HepG2 (cell line): ENCODE measurements around the gene IGFALS. TPM values are rescaled to one million over a fixed set of nuclear protein-coding genes. Genes with fewer than 3 reads are reported as not detected.

Experiments used
- HOXA5 ChIP-seq: sonication (generic); formaldehyde crosslinking; IDR thresholded peaks from 2 replicates; pipeline ENCODE4 v1.4.0; 2020; ENCODE audit warnings: missing genetic modification reagents
- KLF11 ChIP-seq: IDR thresholded peaks from 2 replicates; pipeline ENCODE4 v1.6.1; 2016; ENCODE audit warnings: missing compliant biosample characterization
- KLF15 ChIP-seq: sonication (generic); formaldehyde crosslinking; IDR thresholded peaks from 2 replicates; pipeline ENCODE4 v1.8.1; 2023; ENCODE audit warnings: borderline replicate concordance, mild to moderate bottlenecking, inconsistent platforms, missing genetic modification reagents, mixed read lengths
- MIXL1 ChIP-seq: IDR thresholded peaks from 2 replicates; pipeline ENCODE4 v1.6.1; 2016
- XRCC5 ChIP-seq: fragments of 200-400 bp; formaldehyde crosslinking; optimal IDR thresholded peaks from 2 replicates; pipeline ENCODE3; 2017; ENCODE audit warnings: mild to moderate bottlenecking, low read length
- ZBTB7A ChIP-seq: sonication (generic); formaldehyde crosslinking; IDR thresholded peaks from 2 replicates; pipeline ENCODE4 v1.8.0; 2022; ENCODE audit warnings: mild to moderate bottlenecking, missing genetic modification reagents
- ZNF33A ChIP-seq: sonication (generic); formaldehyde crosslinking; IDR thresholded peaks from 2 replicates; pipeline ENCODE4 v1.5.1; 2020; ENCODE audit warnings: missing genetic modification reagents, mild to moderate bottlenecking, moderate library complexity, borderline replicate concordance
- ZNF510 ChIP-seq: sonication (generic); formaldehyde crosslinking; IDR thresholded peaks from 2 replicates; pipeline ENCODE4 v1.4.0; 2020; ENCODE audit warnings: low read depth, mild to moderate bottlenecking, missing genetic modification reagents
- ZNF749 ChIP-seq: sonication (generic); formaldehyde crosslinking; IDR thresholded peaks from 2 replicates; pipeline ENCODE4 v1.8.0; 2022; ENCODE audit warnings: mild to moderate bottlenecking, missing genetic modification reagents, moderate library complexity, borderline replicate concordance
- ZNF768 ChIP-seq: sonication (generic); formaldehyde crosslinking; IDR thresholded peaks from 2 replicates; pipeline ENCODE4 v1.4.0; 2020; ENCODE audit warnings: missing genetic modification reagents
- ZNF878 ChIP-seq: sonication (generic); formaldehyde crosslinking; IDR thresholded peaks from 2 replicates; pipeline ENCODE4 v1.8.1; 2023; ENCODE audit warnings: mild to moderate bottlenecking, missing genetic modification reagents, moderate library complexity
- ZSCAN20 ChIP-seq: sonication (generic); formaldehyde crosslinking; IDR thresholded peaks from 2 replicates; pipeline ENCODE4 v1.4.0; 2020; ENCODE audit warnings: missing genetic modification reagents, mild to moderate bottlenecking, borderline replicate concordance
- polyA plus RNA-seq, 8 experiments: library from polyadenylated mRNA; depleted of rRNA in 3 of 8; stranded (reverse) in 7 of 8; unstranded in 1 of 8; fragments of >200 nt; fragmentation: Illumina TruSeq in 4 of 8; extraction: Trizol in 4 of 8; gene quantifications; 2 replicates each; pipeline versions ENCODE4 v1.2.1 to v1.2.3, GENCODE V29; 2011 to 2016; ENCODE audit warnings: low read depth in 4 of 8, missing spikeins in 1 of 8, mixed read lengths in 1 of 8; ENCODE audit not compliant: insufficient read depth in 1 of 8
- total RNA-seq, 5 experiments: library from RNA; depleted of rRNA; stranded (reverse); fragments of >200 nt; fragmentation: Illumina TruSeq; extraction: Trizol; gene quantifications; 2 replicates each; pipeline ENCODE4 v1.2.3, GENCODE V29; 2016; ENCODE audit warnings: low read depth in 1 of 5
- TF ChIP-seq, protein P1 (sequence below): sonication (generic); formaldehyde crosslinking; IDR thresholded peaks from 2 replicates; pipeline ENCODE4 v1.9.0; 2022; ENCODE audit warnings: low read depth, missing genetic modification reagents
- TF ChIP-seq, protein P2 (sequence below): IDR thresholded peaks from 2 replicates; pipeline ENCODE4 v1.6.1; 2016; ENCODE audit warnings: low read depth
- TF ChIP-seq, protein P3 (sequence below): fragments of 450-650 bp; IDR thresholded peaks from 2 replicates; pipeline ENCODE4 v1.6.1; 2017; ENCODE audit warnings: mild to moderate bottlenecking
- TF ChIP-seq, protein P4 (sequence below): sonication (generic); formaldehyde crosslinking; IDR thresholded peaks from 2 replicates; pipeline ENCODE4 v1.4.0; 2020; ENCODE audit warnings: missing genetic modification reagents
- TF ChIP-seq, protein P5 (sequence below): sonication (generic); formaldehyde crosslinking; IDR thresholded peaks from 2 replicates; pipeline ENCODE4 v1.9.0; 2021; ENCODE audit warnings: missing genetic modification reagents, mild to moderate bottlenecking, borderline replicate concordance
- TF ChIP-seq, protein P6 (sequence below): fragments of 450-650 bp; IDR thresholded peaks from 2 replicates; pipeline ENCODE4 v1.6.1; 2016

Gene IGFALS
- total and polyA plus RNA-seq, 2 of the 13 experiments (the other 11 are each of a cell fraction or from before 2014, with no cell fraction given): 0.34 to 2.4 TPM

DNA sequence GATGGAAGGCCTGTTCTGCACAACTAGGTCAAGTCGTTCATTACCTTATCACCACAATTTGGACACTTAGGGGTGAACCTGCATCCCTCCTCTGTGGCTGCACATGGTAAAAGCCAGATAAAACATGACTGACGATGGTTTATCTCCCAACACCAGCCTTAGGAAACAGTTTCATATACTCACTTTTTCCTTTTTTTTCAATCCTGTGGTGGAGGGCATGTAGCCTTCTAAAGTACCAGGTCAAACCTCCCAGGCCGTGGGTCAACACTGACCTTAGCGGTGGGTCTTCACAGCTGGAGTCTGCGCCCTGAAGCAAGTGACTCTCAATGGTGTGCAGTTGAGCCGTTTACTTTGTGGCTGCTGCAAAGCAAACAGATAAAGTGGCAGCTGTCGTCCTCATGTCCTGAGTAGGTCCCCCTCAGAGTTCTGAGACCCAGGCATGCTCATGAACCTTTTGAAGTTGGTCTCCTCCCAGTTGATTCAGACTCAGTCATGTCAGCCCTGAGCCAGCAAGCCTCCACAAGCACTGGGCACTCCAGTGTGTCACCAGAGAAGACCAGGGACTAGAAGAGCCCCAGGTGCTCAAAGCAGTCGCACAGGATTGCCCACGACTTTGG lies 39.4 kb upstream of the IGFALS start (continued):
- TF ChIP-seq ZNF33A (CRISPR knock-in tag) (no peak), ZNF749 (CRISPR knock-in tag) (no peak), KLF11 (no peak), ZBTB7A (no peak), HOXA5 (CRISPR knock-in tag) (peak; percentile 66; the same call in 1 of the 2 replicates), ZNF878 (CRISPR knock-in tag) (0 out of 2 replicates have a peak, but pooled peaks have one; percentile 62), ZNF510 (CRISPR knock-in tag) (no peak), ZNF768 (peak; percentile 58; the same call in 1 of the 2 replicates), MIXL1 (CRISPR knock-in tag) (peak; percentile 62; the same call in 1 of the 2 replicates), KLF15 (CRISPR knock-in tag) (no peak), XRCC5 (peak; percentile 63), ZSCAN20 (CRISPR knock-in tag) (no peak)
- TF ChIP-seq, protein P1, sequence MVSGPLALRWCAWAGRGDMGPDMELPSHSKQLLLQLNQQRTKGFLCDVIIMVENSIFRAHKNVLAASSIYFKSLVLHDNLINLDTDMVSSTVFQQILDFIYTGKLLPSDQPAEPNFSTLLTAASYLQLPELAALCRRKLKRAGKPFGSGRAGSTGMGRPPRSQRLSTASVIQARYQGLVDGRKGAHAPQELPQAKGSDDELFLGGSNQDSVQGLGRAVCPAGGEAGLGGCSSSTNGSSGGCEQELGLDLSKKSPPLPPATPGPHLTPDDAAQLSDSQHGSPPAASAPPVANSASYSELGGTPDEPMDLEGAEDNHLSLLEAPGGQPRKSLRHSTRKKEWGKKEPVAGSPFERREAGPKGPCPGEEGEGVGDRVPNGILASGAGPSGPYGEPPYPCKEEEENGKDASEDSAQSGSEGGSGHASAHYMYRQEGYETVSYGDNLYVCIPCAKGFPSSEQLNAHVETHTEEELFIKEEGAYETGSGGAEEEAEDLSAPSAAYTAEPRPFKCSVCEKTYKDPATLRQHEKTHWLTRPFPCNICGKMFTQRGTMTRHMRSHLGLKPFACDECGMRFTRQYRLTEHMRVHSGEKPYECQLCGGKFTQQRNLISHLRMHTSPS: peak; percentile 66; the same call in 1 of the 2 replicates
- TF ChIP-seq, protein P2, sequence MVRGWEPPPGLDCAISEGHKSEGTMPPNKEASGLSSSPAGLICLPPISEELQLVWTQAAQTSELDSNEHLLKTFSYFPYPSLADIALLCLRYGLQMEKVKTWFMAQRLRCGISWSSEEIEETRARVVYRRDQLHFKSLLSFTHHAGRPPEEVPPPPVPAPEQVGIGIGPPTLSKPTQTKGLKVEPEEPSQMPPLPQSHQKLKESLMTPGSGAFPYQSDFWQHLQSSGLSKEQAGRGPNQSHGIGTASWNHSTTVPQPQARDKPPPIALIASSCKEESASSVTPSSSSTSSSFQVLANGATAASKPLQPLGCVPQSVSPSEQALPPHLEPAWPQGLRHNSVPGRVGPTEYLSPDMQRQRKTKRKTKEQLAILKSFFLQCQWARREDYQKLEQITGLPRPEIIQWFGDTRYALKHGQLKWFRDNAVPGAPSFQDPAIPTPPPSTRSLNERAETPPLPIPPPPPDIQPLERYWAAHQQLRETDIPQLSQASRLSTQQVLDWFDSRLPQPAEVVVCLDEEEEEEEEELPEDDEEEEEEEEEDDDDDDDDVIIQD: 0 out of 2 replicates have a peak, but pooled peaks have one; percentile 28
- TF ChIP-seq, protein P3, sequence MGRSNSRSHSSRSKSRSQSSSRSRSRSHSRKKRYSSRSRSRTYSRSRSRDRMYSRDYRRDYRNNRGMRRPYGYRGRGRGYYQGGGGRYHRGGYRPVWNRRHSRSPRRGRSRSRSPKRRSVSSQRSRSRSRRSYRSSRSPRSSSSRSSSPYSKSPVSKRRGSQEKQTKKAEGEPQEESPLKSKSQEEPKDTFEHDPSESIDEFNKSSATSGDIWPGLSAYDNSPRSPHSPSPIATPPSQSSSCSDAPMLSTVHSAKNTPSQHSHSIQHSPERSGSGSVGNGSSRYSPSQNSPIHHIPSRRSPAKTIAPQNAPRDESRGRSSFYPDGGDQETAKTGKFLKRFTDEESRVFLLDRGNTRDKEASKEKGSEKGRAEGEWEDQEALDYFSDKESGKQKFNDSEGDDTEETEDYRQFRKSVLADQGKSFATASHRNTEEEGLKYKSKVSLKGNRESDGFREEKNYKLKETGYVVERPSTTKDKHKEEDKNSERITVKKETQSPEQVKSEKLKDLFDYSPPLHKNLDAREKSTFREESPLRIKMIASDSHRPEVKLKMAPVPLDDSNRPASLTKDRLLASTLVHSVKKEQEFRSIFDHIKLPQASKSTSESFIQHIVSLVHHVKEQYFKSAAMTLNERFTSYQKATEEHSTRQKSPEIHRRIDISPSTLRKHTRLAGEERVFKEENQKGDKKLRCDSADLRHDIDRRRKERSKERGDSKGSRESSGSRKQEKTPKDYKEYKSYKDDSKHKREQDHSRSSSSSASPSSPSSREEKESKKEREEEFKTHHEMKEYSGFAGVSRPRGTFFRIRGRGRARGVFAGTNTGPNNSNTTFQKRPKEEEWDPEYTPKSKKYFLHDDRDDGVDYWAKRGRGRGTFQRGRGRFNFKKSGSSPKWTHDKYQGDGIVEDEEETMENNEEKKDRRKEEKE: no peak
- TF ChIP-seq, protein P4, sequence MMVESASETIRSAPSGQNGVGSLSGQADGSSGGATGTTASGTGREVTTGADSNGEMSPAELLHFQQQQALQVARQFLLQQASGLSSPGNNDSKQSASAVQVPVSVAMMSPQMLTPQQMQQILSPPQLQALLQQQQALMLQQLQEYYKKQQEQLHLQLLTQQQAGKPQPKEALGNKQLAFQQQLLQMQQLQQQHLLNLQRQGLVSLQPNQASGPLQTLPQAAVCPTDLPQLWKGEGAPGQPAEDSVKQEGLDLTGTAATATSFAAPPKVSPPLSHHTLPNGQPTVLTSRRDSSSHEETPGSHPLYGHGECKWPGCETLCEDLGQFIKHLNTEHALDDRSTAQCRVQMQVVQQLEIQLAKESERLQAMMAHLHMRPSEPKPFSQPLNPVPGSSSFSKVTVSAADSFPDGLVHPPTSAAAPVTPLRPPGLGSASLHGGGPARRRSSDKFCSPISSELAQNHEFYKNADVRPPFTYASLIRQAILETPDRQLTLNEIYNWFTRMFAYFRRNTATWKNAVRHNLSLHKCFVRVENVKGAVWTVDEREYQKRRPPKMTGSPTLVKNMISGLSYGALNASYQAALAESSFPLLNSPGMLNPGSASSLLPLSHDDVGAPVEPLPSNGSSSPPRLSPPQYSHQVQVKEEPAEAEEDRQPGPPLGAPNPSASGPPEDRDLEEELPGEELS (CRISPR knock-in tag): peak; percentile 84
- TF ChIP-seq, protein P5, sequence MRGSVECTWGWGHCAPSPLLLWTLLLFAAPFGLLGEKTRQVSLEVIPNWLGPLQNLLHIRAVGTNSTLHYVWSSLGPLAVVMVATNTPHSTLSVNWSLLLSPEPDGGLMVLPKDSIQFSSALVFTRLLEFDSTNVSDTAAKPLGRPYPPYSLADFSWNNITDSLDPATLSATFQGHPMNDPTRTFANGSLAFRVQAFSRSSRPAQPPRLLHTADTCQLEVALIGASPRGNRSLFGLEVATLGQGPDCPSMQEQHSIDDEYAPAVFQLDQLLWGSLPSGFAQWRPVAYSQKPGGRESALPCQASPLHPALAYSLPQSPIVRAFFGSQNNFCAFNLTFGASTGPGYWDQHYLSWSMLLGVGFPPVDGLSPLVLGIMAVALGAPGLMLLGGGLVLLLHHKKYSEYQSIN (CRISPR knock-in tag): no peak
- TF ChIP-seq, protein P6, sequence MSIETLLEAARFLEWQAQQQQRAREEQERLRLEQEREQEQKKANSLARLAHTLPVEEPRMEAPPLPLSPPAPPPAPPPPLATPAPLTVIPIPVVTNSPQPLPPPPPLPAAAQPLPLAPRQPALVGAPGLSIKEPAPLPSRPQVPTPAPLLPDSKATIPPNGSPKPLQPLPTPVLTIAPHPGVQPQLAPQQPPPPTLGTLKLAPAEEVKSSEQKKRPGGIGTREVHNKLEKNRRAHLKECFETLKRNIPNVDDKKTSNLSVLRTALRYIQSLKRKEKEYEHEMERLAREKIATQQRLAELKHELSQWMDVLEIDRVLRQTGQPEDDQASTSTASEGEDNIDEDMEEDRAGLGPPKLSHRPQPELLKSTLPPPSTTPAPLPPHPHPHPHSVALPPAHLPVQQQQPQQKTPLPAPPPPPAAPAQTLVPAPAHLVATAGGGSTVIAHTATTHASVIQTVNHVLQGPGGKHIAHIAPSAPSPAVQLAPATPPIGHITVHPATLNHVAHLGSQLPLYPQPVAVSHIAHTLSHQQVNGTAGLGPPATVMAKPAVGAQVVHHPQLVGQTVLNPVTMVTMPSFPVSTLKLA: no peak
